Omental fat pad (tissue), 4 donors: ENCODE measurements around the gene KCTD17. TPM values are rescaled to one million over a fixed set of nuclear protein-coding genes. Genes with fewer than 3 reads are reported as not detected.

Experiments
- ATAC-seq: fragments of 150-250 bp; one replicate; pipeline ENCODE4 v1.9.1; 2016; ENCODE audit warnings: mild to moderate bottlenecking, moderate library complexity; ENCODE audit not compliant: low FRiP score
- DNase-seq: peaks from one replicate; pipeline ENCODE4 v3.0.0-alpha.2; 2019; ENCODE audit warnings: low spot score
- CTCF ChIP-seq, 3 donors: fragments of 450-650 bp; IDR thresholded peaks; one replicate each; pipeline ENCODE4 v1.5.1; 2016 to 2017; ENCODE audit warnings: antibody characterized with exemption in 3 of 3, mild to moderate bottlenecking in 3 of 3, moderate library complexity in 2 of 3
- total RNA-seq, 4 donors: library from RNA; depleted of rRNA; stranded (reverse); fragments of >200 nt; gene quantifications; one replicate each; pipeline ENCODE4 v1.1.0, GENCODE V29; 2016

KCTD17 gene
- total RNA-seq, 4 donors from 2014 or later = 6.2 to 17.3 (median 8.3) TPM

GRCh38 chr22:37010976-37011375 is 40.6 kb upstream of the KCTD17 start:
- TF ChIP-seq CTCF (IDR thresholded peaks at IDR 0.05) = no peak
- DNase-seq (no peak), ATAC-seq (no peak)

- ATAC-seq (no peak), DNase-seq (no peak)
- TF ChIP-seq CTCF (IDR thresholded peaks at IDR 0.05) = no peak
Observed at GRCh38 chr22:37011472-37011871, 40.1 kb upstream of the KCTD17 start.

GRCh38 chr22:37012262-37012904 is 39.2 kb upstream of the KCTD17 start:
- TF ChIP-seq CTCF (IDR thresholded peaks at IDR 0.05) = no peak
- DNase-seq (no peak), ATAC-seq (no peak)

GRCh38 chr22:37012956-37013355 is 38.6 kb upstream of the KCTD17 start:
- TF ChIP-seq CTCF (IDR thresholded peaks at IDR 0.05) = no peak
- DNase-seq (no peak), ATAC-seq (no peak)

GRCh38 chr22:37014415-37014806 is 37.1 kb upstream of the KCTD17 start:
- DNase-seq (no peak), ATAC-seq (no peak)
- no peak for TF ChIP-seq CTCF (IDR thresholded peaks at IDR 0.05)

GRCh38 chr22:37014835-37015586 is 36.5 kb upstream of the KCTD17 start:
- TF ChIP-seq CTCF (IDR thresholded peaks at IDR 0.05) = no peak
- DNase-seq (no peak), ATAC-seq (no peak)

- ATAC-seq (no peak), DNase-seq (no peak)
- no peak for TF ChIP-seq CTCF (IDR thresholded peaks at IDR 0.05)
Observed at GRCh38 chr22:37015587-37015878, 36.0 kb upstream of the KCTD17 start.
